ENCODE measurements around the gene RIPK1. TPM values are rescaled to one million over a fixed set of nuclear protein-coding genes. Genes with fewer than 3 reads are reported as not detected.
"Not testable (repeated sequence)": the region's sequence is repeated elsewhere in the genome, so short reads cannot be mapped to it uniquely, and the experiment has no call there.

The RIPK1 gene
- total RNA-seq: 10 to 100 TPM; 23.1 to 27.3 TPM
- 10 to 100 TPM in 1 of 2 donors, 1 to 10 TPM in 1; 9.9 to 21.8 TPM for polyA plus RNA-seq
- long read RNA-seq, donor 1, partial matches to known transcripts: 3 of 22 reads
- long read RNA-seq, donor 1, other reads (novel, unspliced or antisense): 17 of 22 reads
- long read RNA-seq, donor 2, full-length matches to known transcripts: 9 of 23 reads
- long read RNA-seq, donor 2, partial matches to known transcripts: 5 of 23 reads
- long read RNA-seq, donor 2, other reads (novel, unspliced or antisense): 9 of 23 reads

DNA sequence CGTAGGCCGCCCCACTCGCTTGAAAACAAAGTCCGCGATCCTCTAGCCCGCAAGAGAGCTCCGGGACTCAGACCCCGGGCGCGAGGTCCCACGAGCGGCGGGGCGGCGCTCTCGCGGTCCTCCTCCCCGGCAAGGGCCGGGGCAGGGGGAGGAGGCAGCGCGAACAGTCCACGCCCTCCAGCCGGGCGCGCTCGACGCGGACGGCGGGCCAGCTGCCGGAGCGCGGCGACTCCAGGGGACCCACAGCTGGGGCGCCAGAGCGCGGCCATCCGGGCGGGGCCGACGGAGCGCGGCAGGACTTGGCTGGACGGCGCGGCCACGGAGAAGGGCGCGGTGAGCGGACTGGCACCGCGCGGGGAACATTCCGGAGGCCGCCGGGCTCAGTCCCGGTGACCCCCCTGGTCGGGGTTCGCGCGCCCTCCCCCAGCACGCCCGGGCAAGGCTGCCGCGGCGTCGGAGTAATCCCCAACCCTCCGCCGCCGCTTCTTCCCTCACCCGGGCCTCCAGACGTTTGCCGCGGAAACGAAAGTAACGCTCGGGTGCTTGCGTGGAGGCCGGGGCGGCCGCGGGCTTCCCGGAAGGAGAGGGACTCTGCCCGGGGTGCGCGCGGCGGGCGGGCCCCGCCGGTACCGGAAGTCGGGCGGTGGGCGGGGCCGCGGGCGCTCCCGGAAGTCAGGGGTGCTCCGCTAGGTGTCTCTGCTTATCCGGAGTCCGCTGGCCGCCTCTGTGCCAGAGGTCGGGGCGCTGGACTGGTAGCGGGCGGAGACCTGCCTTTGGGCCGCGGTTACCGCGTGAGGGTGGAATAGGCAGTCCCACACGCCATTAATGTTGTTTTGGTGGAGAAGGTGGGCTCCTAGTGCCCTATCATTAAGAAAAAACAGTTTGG, at the start of gene RIPK1:
Gene RIPK1 (plus strand): TSS at position 166 of the 886 bp plus-strand sequence. CDS start 8,330 bp downstream, outside the sequence.
- Histone ChIP-seq H3K36me3 (ENCODE audit: control insufficient read depth in 1 of 2, insufficient read depth in 2 of 2, low read length in 1 of 2) (no peaks in the 10 kb centered on the region), H3K4me1 (ENCODE audit: control insufficient read depth in 1 of 2, insufficient read depth in 2 of 2, low read length in 2 of 2) (no peaks in the 10 kb centered on the region), H3K4me3 (ENCODE audit: low read length in 2 of 2) (peak within 1 kb of the TSS; percentile 62 to 87), H3K9me3 (ENCODE audit: control insufficient read depth, low read length) (no peaks in the 10 kb centered on the region), H3K27ac (ENCODE audit: low read depth in 1 of 2, low read length in 2 of 2) (peak within 1 kb of the TSS; percentile 71 to 98), H3K27me3 (ENCODE audit: control insufficient read depth in 1 of 2, insufficient read depth in 2 of 2, low read length in 1 of 2) (no peaks in the 10 kb centered on the region)
- DNase-seq (peak; percentile 95 to 98), ATAC-seq (ENCODE audit: low FRiP score) (peak; percentile 94)
- intact Hi-C loops (cut with DNase I): no loop called here
- 0% methylated on average over 74 to 112 of the region's 112 CpGs for WGBS, 2 donors

DNA sequence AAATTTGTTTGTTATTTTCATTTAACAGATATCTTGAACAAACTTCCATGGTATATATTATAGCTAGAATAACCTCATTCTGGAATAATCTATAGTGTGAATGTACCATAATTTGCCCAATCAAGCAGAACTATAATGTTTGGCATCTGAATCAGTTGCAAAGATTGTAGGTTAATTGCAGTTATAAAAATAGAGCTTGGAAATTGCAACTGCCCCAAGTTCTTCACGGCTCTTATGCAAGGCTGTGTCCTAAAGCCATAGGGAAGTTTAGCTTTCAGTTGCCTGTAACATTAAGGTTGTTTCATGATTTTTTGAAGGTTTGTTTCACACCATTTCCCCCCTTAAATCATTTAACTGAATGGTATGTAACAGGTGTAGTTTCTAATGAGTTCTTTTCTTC, 49.2 kb upstream of the RIPK1 start:
- intact Hi-C loops (cut with DNase I): no loop called here
- ATAC-seq (ENCODE audit: low FRiP score) (no peak), DNase-seq (no peak)
- whole genome bisulfite sequencing, 2 donors: 58 to 73% methylated on average over 1 of the region's 1 CpG
- H3K9me3 ChIP-seq (ENCODE audit: control insufficient read depth, low read length): no peaks in the 10 kb centered on the region
- no peak overlapping the region for H3K4me3 ChIP-seq (ENCODE audit: low read length in 2 of 2)
- H3K36me3 ChIP-seq (ENCODE audit: control insufficient read depth in 1 of 2, insufficient read depth in 2 of 2, low read length in 1 of 2): peaks cover 0 to 5% of the 10 kb centered on the region in 2 donors
- H3K27me3 ChIP-seq (ENCODE audit: control insufficient read depth in 1 of 2, insufficient read depth in 2 of 2, low read length in 1 of 2): no peaks in the 10 kb centered on the region
- H3K27ac ChIP-seq (ENCODE audit: low read depth in 1 of 2, low read length in 2 of 2): no peak overlapping the region
- H3K4me1 ChIP-seq (ENCODE audit: control insufficient read depth in 1 of 2, insufficient read depth in 2 of 2, low read length in 2 of 2): no peaks in the 10 kb centered on the region

DNA sequence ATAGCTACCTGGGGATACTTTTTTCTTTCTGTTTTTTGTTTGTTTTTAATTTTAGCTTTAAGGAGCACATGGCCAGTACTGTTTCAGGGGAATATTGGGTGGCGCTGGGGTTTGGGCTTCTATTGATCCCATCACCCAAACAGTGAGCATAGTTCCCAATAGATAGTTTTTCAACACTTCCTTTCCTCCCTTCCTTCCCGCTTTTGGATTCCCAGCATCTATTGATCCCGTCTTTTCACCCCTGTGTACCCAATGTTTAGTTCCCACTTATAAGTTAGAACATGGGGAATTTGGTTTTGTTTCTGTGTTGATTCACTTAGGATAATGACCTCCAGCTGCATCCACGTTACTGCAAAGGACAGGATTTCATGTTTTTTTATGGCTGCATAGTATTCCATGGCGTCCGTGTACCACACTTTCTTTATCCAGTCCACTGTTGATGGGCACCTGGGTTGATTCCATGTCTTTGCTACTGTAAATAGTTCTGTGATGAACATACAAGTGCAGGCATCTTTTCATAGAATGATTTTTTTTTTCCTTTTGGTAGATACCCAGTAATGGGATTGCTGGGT, 48.5 kb upstream of the RIPK1 start:
- Histone ChIP-seq H3K36me3 (ENCODE audit: control insufficient read depth in 1 of 2, insufficient read depth in 2 of 2, low read length in 1 of 2) (peaks cover 0 to 5% of the 10 kb centered on the region in 2 donors), H3K4me1 (ENCODE audit: control insufficient read depth in 1 of 2, insufficient read depth in 2 of 2, low read length in 2 of 2) (no peaks in the 10 kb centered on the region), H3K4me3 (ENCODE audit: low read length in 2 of 2) (no peak overlapping the region), H3K9me3 (ENCODE audit: control insufficient read depth, low read length) (no peaks in the 10 kb centered on the region), H3K27ac (ENCODE audit: low read depth in 1 of 2, low read length in 2 of 2) (no peak overlapping the region), H3K27me3 (ENCODE audit: control insufficient read depth in 1 of 2, insufficient read depth in 2 of 2, low read length in 1 of 2) (no peaks in the 10 kb centered on the region)
- no peak for ATAC-seq (ENCODE audit: low FRiP score)
- DNase-seq: no peak
- intact Hi-C loops (cut with DNase I): no loop called here
- 93 to 94% methylated on average over 6 of the region's 6 CpGs for WGBS, 2 donors

DNA sequence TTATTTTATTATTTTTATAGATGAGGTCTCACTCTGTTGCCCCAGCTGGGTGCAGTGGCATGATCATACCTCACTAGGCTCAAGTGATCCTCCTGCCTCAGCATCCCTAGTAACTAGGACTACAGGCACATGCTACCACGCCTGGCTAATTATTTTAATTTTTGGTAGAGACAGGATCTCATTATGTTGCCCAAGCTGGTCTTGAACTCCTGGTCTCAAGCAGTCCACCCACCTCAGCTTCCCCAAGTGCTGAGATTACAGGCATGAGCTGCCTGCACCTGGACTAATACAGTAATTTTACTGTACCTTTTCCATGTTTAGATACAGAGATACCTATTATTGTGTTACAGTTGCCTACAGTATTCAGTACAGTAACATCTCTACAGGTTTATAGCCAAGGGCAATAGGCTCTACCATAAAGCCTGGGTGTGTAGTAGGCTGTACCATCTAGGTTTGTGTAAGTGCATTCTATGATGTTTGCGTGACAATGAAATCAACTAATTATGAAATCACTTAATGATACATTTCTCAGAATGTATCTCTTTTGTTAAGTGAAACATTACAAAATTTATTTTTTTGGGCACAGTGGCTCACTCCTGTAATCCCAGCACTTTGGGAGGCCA, 47.2 kb upstream of the RIPK1 start:
- H3K27ac ChIP-seq (ENCODE audit: low read depth in 1 of 2, low read length in 2 of 2); H3K9me3 ChIP-seq (ENCODE audit: control insufficient read depth, low read length); H3K36me3 ChIP-seq (ENCODE audit: control insufficient read depth in 1 of 2, insufficient read depth in 2 of 2, low read length in 1 of 2); H3K27me3 ChIP-seq (ENCODE audit: control insufficient read depth in 1 of 2, insufficient read depth in 2 of 2, low read length in 1 of 2); H3K4me3 ChIP-seq (ENCODE audit: low read length in 2 of 2); intact Hi-C loops (cut with DNase I); ATAC-seq (ENCODE audit: low FRiP score); DNase-seq; H3K4me1 ChIP-seq (ENCODE audit: control insufficient read depth in 1 of 2, insufficient read depth in 2 of 2, low read length in 2 of 2): not testable (repeated sequence)
- WGBS, 2 donors: 95 to 97% methylated on average over 2 of the region's 2 CpGs

DNA sequence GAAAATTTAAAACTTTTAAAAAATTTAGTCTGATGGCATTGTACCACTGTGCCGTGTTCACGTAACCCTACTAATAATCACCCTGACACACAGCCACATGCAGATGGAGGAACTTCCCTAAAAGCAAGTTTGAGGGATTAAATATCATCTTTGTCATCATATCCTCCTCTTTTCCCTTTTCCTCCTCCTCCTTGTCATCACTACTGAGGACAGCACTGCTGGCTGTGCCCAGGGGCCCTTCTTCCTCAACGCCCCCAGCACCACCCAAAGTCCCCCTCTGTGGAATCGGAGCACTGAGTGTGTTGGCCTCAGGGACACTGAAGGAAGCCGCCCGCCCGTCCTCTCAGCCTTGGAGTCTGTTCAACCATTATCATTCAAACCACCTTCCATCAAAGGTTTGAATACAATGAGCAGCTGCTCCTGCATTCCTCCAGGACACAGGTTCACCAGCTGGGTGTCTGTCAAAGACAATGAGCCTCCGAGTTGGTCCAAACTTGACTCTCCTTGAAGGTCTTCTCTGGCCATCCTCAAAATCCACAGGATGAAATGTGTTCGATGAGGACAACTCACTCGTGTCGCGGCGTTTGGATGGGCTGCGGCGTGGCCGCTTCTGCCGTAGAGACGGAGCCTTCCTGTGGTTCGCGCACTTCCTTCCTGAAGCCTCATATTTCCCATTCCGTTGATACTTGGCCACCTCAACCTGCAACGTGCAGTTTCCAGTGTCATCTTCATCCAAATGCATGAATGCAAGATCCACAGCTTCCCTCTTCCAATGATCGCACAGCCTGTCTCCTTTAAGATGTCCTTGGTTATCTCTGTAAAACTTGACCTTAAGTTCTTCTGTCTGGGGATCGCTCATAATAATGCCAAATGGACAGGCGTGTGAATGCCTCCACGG, 45.3 kb upstream of the RIPK1 start:
- ATAC-seq (ENCODE audit: low FRiP score): peak; percentile 12
- no peak for DNase-seq
- Histone ChIP-seq H3K27ac (ENCODE audit: low read depth in 1 of 2, low read length in 2 of 2) (peak overlapping the region in 1 of 2 donors; percentile 41), H3K4me1 (ENCODE audit: control insufficient read depth in 1 of 2, insufficient read depth in 2 of 2, low read length in 2 of 2) (no peaks in the 10 kb centered on the region), H3K36me3 (ENCODE audit: control insufficient read depth in 1 of 2, insufficient read depth in 2 of 2, low read length in 1 of 2) (no peaks in the 10 kb centered on the region), H3K9me3 (ENCODE audit: control insufficient read depth, low read length) (no peaks in the 10 kb centered on the region), H3K27me3 (ENCODE audit: control insufficient read depth in 1 of 2, insufficient read depth in 2 of 2, low read length in 1 of 2) (no peaks in the 10 kb centered on the region), H3K4me3 (ENCODE audit: low read length in 2 of 2) (peak overlapping the region in 1 of 2 donors; percentile 40)
- 33 to 66% methylated on average over 26 of the region's 26 CpGs for WGBS, 2 donors
- intact Hi-C loops (cut with DNase I): loop anchor here in 1 of 2 donors (2.0 kb wide), 1 partner anchor 20 kb away; no protein-coding TSS in a partner anchor

DNA sequence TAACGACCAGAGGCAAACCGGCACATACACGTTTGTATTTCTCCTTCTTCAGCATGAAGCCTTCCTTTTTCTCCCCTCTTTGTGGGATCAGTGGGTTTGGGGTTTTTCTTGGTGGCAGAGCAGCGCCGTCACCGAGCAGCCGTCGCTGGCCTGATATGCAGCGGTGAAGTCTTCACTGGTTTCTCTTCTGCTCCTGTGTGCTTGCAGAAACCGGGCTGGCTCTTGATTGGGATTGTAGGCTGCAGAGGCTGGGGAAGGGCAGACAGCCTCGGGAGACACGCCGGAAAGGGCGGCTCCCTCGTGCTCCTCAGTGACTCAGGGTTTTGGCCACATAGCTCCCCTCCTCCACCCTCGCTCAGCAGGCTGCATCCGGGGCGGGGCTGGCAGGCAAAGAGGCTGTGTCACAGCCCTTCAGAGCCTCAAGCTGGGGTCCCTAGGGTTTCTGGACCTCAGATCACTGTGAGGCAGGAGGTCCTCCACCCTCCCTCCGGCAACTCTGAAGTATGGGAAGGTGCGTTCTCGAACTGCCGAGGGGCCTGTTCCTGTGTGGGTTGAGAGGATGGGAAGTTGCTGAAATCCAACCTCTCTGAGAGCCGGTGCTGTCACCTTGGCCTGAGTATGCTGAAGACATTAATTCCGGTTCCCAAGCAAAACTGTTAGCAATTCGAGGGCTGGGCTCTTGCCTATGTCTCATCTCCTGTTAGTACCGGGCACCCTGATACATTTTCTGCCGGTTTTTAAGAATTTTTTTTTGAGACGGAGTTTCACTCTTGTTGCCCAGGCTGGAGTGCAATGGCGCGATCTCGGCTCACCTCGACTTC, 44.4 kb upstream of the RIPK1 start:
- intact Hi-C loops (cut with DNase I): loop anchor here in 1 of 2 donors (2.0 kb wide), 1 partner anchor 21 kb away; no protein-coding TSS in a partner anchor
- no peaks in the 10 kb centered on the region for H3K27me3 ChIP-seq (ENCODE audit: control insufficient read depth in 1 of 2, insufficient read depth in 2 of 2, low read length in 1 of 2)
- peak overlapping the region in 1 of 2 donors; percentile 89 for H3K27ac ChIP-seq (ENCODE audit: low read depth in 1 of 2, low read length in 2 of 2)
- H3K36me3 ChIP-seq (ENCODE audit: control insufficient read depth in 1 of 2, insufficient read depth in 2 of 2, low read length in 1 of 2): no peaks in the 10 kb centered on the region
- WGBS, 2 donors: 23 to 37% methylated on average over 32 of the region's 32 CpGs
- ATAC-seq (ENCODE audit: low FRiP score): peak; percentile 95
- peak overlapping the region in 1 of 2 donors; percentile 40 for H3K4me3 ChIP-seq (ENCODE audit: low read length in 2 of 2)
- H3K4me1 ChIP-seq (ENCODE audit: control insufficient read depth in 1 of 2, insufficient read depth in 2 of 2, low read length in 2 of 2): no peaks in the 10 kb centered on the region
- DNase-seq: peak; percentile 97
- H3K9me3 ChIP-seq (ENCODE audit: control insufficient read depth, low read length): no peaks in the 10 kb centered on the region

DNA sequence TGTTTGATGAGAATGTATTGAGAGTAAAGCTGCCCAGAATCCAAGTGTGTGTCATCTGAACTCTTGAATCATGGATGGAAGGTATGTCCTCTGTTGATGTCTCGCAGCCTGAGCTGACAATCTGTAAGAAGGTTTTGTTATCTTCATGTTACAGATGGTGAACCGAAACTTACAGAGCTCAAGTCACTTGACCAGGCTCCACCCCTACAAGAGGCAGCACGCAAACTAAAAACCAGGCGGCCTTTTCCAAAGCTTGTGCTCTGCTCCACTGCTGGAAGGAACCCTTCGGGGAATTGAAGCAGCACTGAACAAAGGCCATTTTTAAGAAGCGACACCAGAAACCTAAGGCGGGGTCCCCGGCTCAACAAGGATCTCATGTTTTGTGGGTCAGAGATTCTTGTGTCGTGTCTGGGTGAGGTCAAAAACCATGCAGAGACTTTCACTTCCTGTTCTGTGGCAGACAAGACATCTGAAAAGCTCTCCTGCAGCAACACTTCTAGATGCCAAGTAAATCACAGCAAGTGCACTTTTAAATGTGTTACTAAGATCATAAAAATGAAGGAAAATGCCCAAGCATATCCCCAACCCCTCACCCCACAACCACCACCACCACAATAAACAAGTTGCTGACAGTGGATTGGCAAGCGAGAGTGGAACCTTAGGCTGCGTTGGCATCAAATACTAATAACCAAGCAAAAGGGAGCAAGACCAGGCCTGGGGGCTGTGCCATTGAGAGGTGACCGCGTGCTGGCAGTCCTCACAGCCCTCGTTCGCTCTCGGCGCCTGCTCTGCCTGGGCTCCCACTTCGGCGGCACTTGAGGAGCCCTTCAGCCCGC, 41.3 kb upstream of the RIPK1 start:
- Histone ChIP-seq H3K27me3 (ENCODE audit: control insufficient read depth in 1 of 2, insufficient read depth in 2 of 2, low read length in 1 of 2) (no peaks in the 10 kb centered on the region), H3K9me3 (ENCODE audit: control insufficient read depth, low read length) (no peaks in the 10 kb centered on the region), H3K36me3 (ENCODE audit: control insufficient read depth in 1 of 2, insufficient read depth in 2 of 2, low read length in 1 of 2) (no peaks in the 10 kb centered on the region), H3K27ac (ENCODE audit: low read depth in 1 of 2, low read length in 2 of 2) (no peak overlapping the region), H3K4me1 (ENCODE audit: control insufficient read depth in 1 of 2, insufficient read depth in 2 of 2, low read length in 2 of 2) (no peaks in the 10 kb centered on the region), H3K4me3 (ENCODE audit: low read length in 2 of 2) (no peak overlapping the region)
- DNase-seq (no peak), ATAC-seq (ENCODE audit: low FRiP score) (no peak)
- intact Hi-C loops (cut with DNase I): no loop called here
- WGBS, 2 donors: 84 to 91% methylated on average over 19 to 20 of the region's 20 CpGs

Measured in aorta (tissue), 5 donors.